Keratinocyte (primary cell): Measurements from ENCODE around the gene ASTN2. TPM values are rescaled to one million over a fixed set of nuclear protein-coding genes. Genes with fewer than 3 reads are reported as not detected.

ENCODE experiments used
- DNase-seq: peaks from one replicate; pipeline ENCODE4 v3.0.0-alpha.2; 2011; ENCODE audit warnings: low read depth, missing footprints, low spot score
- FAIRE-seq: peaks from 2 replicates; lab custom pipeline; 2011; peaks lifted over from hg19 to GRCh38; lab: Jason Lieb, UNC
- H2AFZ ChIP-seq: 2 replicates; pipeline ENCODE4 v1.6.0; 2012; ENCODE audit warnings: low read length, control low read depth, inconsistent platforms; ENCODE audit not compliant: control insufficient read depth
- H3K27ac ChIP-seq: 2 replicates; pipeline ENCODE4 v1.5.1; 2011; ENCODE audit warnings: low read length; ENCODE audit not compliant: control insufficient read depth, insufficient read depth
- H3K27me3 ChIP-seq: 3 replicates; pipeline ENCODE4 v1.6.0; 2011; ENCODE audit warnings: low read length; ENCODE audit not compliant: control insufficient read depth, insufficient read depth; ENCODE audit errors: extremely low read depth
- H3K36me3 ChIP-seq, 2 experiments: 2 replicates in 1 of 2; 3 replicates in 1 of 2; pipeline ENCODE4 v1.5.1; 2011; ENCODE audit warnings: low read length in 2 of 2, mild to moderate bottlenecking in 1 of 2; ENCODE audit not compliant: control insufficient read depth in 2 of 2, insufficient read depth in 2 of 2; ENCODE audit errors: extremely low read depth in 1 of 2
- H3K4me1 ChIP-seq: 3 replicates; pipeline ENCODE4 v1.5.1; 2011; ENCODE audit warnings: low read length; ENCODE audit not compliant: control insufficient read depth, insufficient read depth; ENCODE audit errors: extremely low read depth
- H3K4me2 ChIP-seq: 3 replicates; pipeline ENCODE4 v1.6.0; 2011; ENCODE audit warnings: low read depth, low read length; ENCODE audit not compliant: control insufficient read depth, insufficient read depth; ENCODE audit errors: extremely low read depth
- H3K4me3 ChIP-seq, 3 experiments: fragments of 200-600 bp in 1 of 3; sonication (generic) in 1 of 3; 2 replicates in 2 of 3; 3 replicates in 1 of 3; pipeline ENCODE4 v1.5.1; 2011 to 2016; ENCODE audit warnings: low read length in 3 of 3, mild to moderate bottlenecking in 3 of 3, control low read depth in 2 of 3, inconsistent platforms in 1 of 3, low read depth in 1 of 3, mixed read lengths in 1 of 3, mixed run types in 1 of 3, moderate library complexity in 1 of 3; ENCODE audit not compliant: control insufficient read depth in 2 of 3, insufficient read depth in 2 of 3; ENCODE audit errors: extremely low read depth in 1 of 3
- H3K79me2 ChIP-seq: 2 replicates; pipeline ENCODE4 v1.6.0; 2012; ENCODE audit warnings: low read length; ENCODE audit not compliant: control insufficient read depth, insufficient read depth
- H3K9ac ChIP-seq: 3 replicates; pipeline ENCODE4 v1.6.0; 2011; ENCODE audit warnings: low read length; ENCODE audit not compliant: control insufficient read depth, insufficient read depth; ENCODE audit errors: extremely low read depth
- H3K9me1 ChIP-seq: 3 replicates; pipeline ENCODE4 v1.6.0; 2011; ENCODE audit warnings: low read length; ENCODE audit not compliant: control insufficient read depth, insufficient read depth; ENCODE audit errors: extremely low read depth
- H3K9me3 ChIP-seq: 2 replicates; pipeline ENCODE4 v1.5.1; 2012; ENCODE audit warnings: low read depth, low read length; ENCODE audit not compliant: control insufficient read depth
- H4K20me1 ChIP-seq: 3 replicates; pipeline ENCODE4 v1.6.0; 2011; ENCODE audit warnings: low read length; ENCODE audit not compliant: control insufficient read depth, insufficient read depth; ENCODE audit errors: extremely low read depth
- CTCF ChIP-seq, 3 experiments: IDR thresholded peaks in 1 of 3; conservative IDR thresholded peaks in 1 of 3; optimal IDR thresholded peaks in 1 of 3; 2 replicates in 2 of 3; 3 replicates in 1 of 3; pipeline versions ENCODE3 to v1.5.1; 2011; ENCODE audit warnings: low read length in 3 of 3, mild to moderate bottlenecking in 3 of 3, moderate library complexity in 2 of 3, control low read depth in 1 of 3, inconsistent platforms in 1 of 3; ENCODE audit not compliant: insufficient read depth in 2 of 3; ENCODE audit errors: extremely low read depth in 1 of 3
- EZH2 ChIP-seq: IDR thresholded peaks from one replicate; pipeline ENCODE4 v1.6.1; 2012; ENCODE audit warnings: inconsistent platforms, mild to moderate bottlenecking, low read length, moderate library complexity
- dilution Hi-C: fragments of 300-500 bp; cut with MboI; formaldehyde crosslinking; loops from one replicate; pipeline ENCODE4 v1.7.0; 2020; ENCODE audit warnings: low sequenced_read_pairs; ENCODE audit not compliant: extremely low pct_ligation_motif_present
- polyA plus RNA-seq, 5 experiments: library from polyadenylated mRNA; depleted of rRNA in 3 of 5; stranded (reverse) in 3 of 5; stranded (forward) in 1 of 5; unstranded in 1 of 5; fragments of >200 nt; gene quantifications; 1 replicate in 1 of 5; 2 replicates in 3 of 5; 3 replicates in 1 of 5; pipeline versions ENCODE4 v1.2.1 to v1.2.3, GENCODE V29; 2011 to 2012; ENCODE audit warnings: missing spikeins in 2 of 5, low read depth in 1 of 5, low replicate concordance in 1 of 5

The ASTN2 gene
- polyA plus RNA-seq, 1 donor (not counting 4 experiments of a cell fraction or from before 2014, with no cell fraction given) = 0.31 TPM

GRCh38 chr9:116985596-116985995 is 429.3 kb downstream of the ASTN2 start:
- H2AFZ ChIP-seq = no peak overlapping the region
- no peaks in the 10 kb centered on the region for H3K4me1 ChIP-seq
- FAIRE-seq (no peak), DNase-seq (no peak)
- H3K79me2 ChIP-seq = no peaks in the 10 kb centered on the region
- TF ChIP-seq CTCF (optimal IDR thresholded peaks at IDR 0.05 in 1 of 3, IDR thresholded peaks at IDR 0.05 in 1 of 3, conservative IDR thresholded peaks at IDR 0.05 in 1 of 3; ENCODE audit: extremely low read depth in 1 of 3, insufficient read depth in 2 of 3, low read length in 3 of 3) = no peak
- no peak for TF ChIP-seq EZH2
- H3K27me3 ChIP-seq = no peaks in the 10 kb centered on the region
- H3K9ac ChIP-seq = no peak overlapping the region
- no peaks in the 10 kb centered on the region for H3K9me1 ChIP-seq
- H4K20me1 ChIP-seq = no peaks in the 10 kb centered on the region
- no peaks in the 10 kb centered on the region for H3K9me3 ChIP-seq
- H3K27ac ChIP-seq = no peak overlapping the region
- H3K4me3 ChIP-seq = no peak overlapping the region
- dilution Hi-C loops = no loop called here
- no peak overlapping the region for H3K4me2 ChIP-seq
- no peaks in the 10 kb centered on the region for H3K36me3 ChIP-seq

- no peaks in the 10 kb centered on the region for H4K20me1 ChIP-seq
Observed at GRCh38 chr9:116984111-116984510, 430.7 kb downstream of the ASTN2 start.

More at GRCh38 chr9:116984111-116984510, 430.7 kb downstream of the ASTN2 start:
- FAIRE-seq = no peak
- H3K36me3 ChIP-seq = no peaks in the 10 kb centered on the region
- TF ChIP-seq CTCF (optimal IDR thresholded peaks at IDR 0.05 in 1 of 3, IDR thresholded peaks at IDR 0.05 in 1 of 3, conservative IDR thresholded peaks at IDR 0.05 in 1 of 3; ENCODE audit: extremely low read depth in 1 of 3, insufficient read depth in 2 of 3, low read length in 3 of 3) = no peak
- TF ChIP-seq EZH2 = no peak
- H3K9me3 ChIP-seq = no peaks in the 10 kb centered on the region
- no peak overlapping the region for H3K27ac ChIP-seq
- no peak overlapping the region for H3K9ac ChIP-seq
- no peaks in the 10 kb centered on the region for H3K27me3 ChIP-seq
- H3K9me1 ChIP-seq = no peaks in the 10 kb centered on the region
- no peak overlapping the region for H2AFZ ChIP-seq
- H3K79me2 ChIP-seq = no peaks in the 10 kb centered on the region
- dilution Hi-C loops = no loop called here
- peaks cover 5% of the 10 kb centered on the region for H3K4me1 ChIP-seq
- no peak overlapping the region for H3K4me2 ChIP-seq
- H3K4me3 ChIP-seq = no peak overlapping the region
- DNase-seq = no peak
